Measurements from ENCODE around the gene VRK1.

GRCh38 chr14:96754162-96754844 is 42.9 kb upstream of the VRK1 start:
- TF ChIP-seq CTCF (conservative IDR thresholded peaks at IDR 0.05; ENCODE audit: low read depth, low read length) (no peak), EZH2 (IDR thresholded peaks at IDR 0.05; ENCODE audit: borderline replicate concordance, low read depth, low read length, poor library complexity, severe bottlenecking) (no peak)

Data from A673 (cell line).